GM23338 (cell line): Measurements from ENCODE around the gene LAGE3.

Source experiments
- CREB1 ChIP-seq: fragments of 250-450 bp; sonication (Bioruptor Pico); IDR thresholded peaks from 2 replicates; pipeline ENCODE4 v1.5.0; 2020; ENCODE audit warnings: low read depth, mild to moderate bottlenecking, moderate library complexity
- CTCF ChIP-seq, 2 experiments: fragments of 200-600 bp in 1 of 2; sonication (generic) in 1 of 2; conservative IDR thresholded peaks; 2 replicates each; pipeline versions ENCODE4 v1.5.1 to v1.6.1; 2016 to 2017; ENCODE audit warnings: antibody characterized with exemption in 2 of 2, low read depth in 2 of 2, mild to moderate bottlenecking in 2 of 2, moderate library complexity in 1 of 2
- ETS1 ChIP-seq: IDR thresholded peaks from 2 replicates; pipeline ENCODE4 v1.6.1; 2016; ENCODE audit warnings: antibody characterized with exemption
- EZH2 ChIP-seq: fragments of 200-600 bp; sonication (generic); IDR thresholded peaks from one replicate; pipeline ENCODE4 v1.8.0; 2017; ENCODE audit warnings: antibody characterized with exemption, mild to moderate bottlenecking, low read depth; ENCODE audit not compliant: unreplicated experiment
- EZH2phosphoT487 ChIP-seq: fragments of 200-600 bp; sonication (generic); IDR thresholded peaks from one replicate; pipeline ENCODE4 v1.8.1; 2018; ENCODE audit warnings: antibody characterized with exemption; ENCODE audit not compliant: unreplicated experiment
- JUNB ChIP-seq: IDR thresholded peaks from one replicate; pipeline ENCODE4 v1.6.1; 2016; ENCODE audit warnings: antibody characterized with exemption; ENCODE audit not compliant: unreplicated experiment
- POLR2AphosphoS5 ChIP-seq: IDR thresholded peaks from 2 replicates; pipeline ENCODE4 v1.6.1; 2016; ENCODE audit warnings: antibody characterized with exemption, low read depth
- REST ChIP-seq: IDR thresholded peaks from one replicate; pipeline ENCODE4 v1.6.1; 2018; ENCODE audit warnings: antibody characterized with exemption; ENCODE audit not compliant: unreplicated experiment
- ZNF114 ChIP-seq: fragments of 250-450 bp; sonication (Bioruptor Pico); IDR thresholded peaks from 2 replicates; pipeline ENCODE4 v1.5.0; 2020; ENCODE audit warnings: mild to moderate bottlenecking, moderate library complexity
- ZNF331 ChIP-seq: fragments of 250-450 bp; sonication (Bioruptor Pico); IDR thresholded peaks from 2 replicates; pipeline ENCODE4 v1.5.0; 2020; ENCODE audit warnings: low read depth, mild to moderate bottlenecking, moderate library complexity

GRCh38 chrX:154465601-154466000 is 13.5 kb downstream of the LAGE3 start:
- TF ChIP-seq CTCF (conservative IDR thresholded peaks at IDR 0.05; ENCODE audit: low read depth in 2 of 2), result no peak
- TF ChIP-seq REST, result no peak
- TF ChIP-seq ZNF331 (CRISPR knock-in tag), result no peak
- TF ChIP-seq POLR2AphosphoS5, result no peak
- TF ChIP-seq EZH2, result no peak
- no peak for TF ChIP-seq CREB1 (CRISPR knock-in tag)
- no peak for TF ChIP-seq ZNF114 (CRISPR knock-in tag)
- TF ChIP-seq EZH2phosphoT487, result no peak
- TF ChIP-seq JUNB, result no peak
- TF ChIP-seq ETS1, result no peak
